Measurements from ENCODE around the gene SLC22A1.
"Not testable (repeated sequence)": the region's sequence is repeated elsewhere in the genome, so short reads cannot be mapped to it uniquely, and the experiment has no call there.

The SLC22A1 gene

DNA sequence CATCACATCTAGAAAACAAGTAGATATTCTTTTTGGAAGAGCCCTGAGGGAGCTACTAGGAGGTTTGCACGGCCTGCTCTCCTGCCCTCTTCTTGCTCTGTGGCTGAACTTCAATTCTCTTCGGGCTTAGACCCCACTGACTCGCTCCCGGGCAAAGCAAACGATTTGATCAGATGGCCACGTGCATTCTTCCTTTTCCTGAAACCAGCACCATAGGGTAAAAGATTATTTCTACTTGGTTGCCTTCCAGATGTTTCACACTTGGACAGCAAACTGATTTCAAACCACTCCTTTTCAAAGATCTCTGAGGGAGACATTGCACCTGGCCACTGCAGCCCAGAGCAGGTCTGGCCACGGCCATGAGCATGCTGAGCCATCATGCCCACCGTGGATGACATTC, at the start of gene SLC22A1:
SLC22A1 (plus strand) TSS at position 258 of the 400 bp plus-strand sequence; CDS start at position 379, 121 bp downstream.
- no peak for DNase-seq

GRCh38 chr6:160073272-160073671, 48.3 kb upstream of the SLC22A1 start:
- DNase-seq: no peak

DNA sequence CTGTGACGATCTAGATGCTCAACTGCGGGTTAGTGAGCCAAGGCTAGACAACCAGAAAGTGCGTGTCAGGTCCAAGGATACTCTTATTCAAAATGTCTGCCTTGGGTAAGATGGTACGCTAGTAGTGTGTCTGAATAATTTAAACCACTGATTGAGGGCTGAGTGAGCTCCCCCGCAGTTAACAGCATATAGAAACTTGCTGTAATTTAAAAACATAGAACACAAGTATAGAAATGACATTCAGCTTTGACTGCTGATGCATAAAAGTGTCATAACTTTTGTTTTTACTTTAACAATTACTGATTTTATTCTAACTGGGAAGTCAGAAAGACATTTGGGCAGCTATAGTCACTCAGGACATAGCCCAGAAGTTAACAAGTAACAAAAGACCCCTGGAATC, 45.6 kb upstream of the SLC22A1 start:
- DNase-seq: no peak

DNA sequence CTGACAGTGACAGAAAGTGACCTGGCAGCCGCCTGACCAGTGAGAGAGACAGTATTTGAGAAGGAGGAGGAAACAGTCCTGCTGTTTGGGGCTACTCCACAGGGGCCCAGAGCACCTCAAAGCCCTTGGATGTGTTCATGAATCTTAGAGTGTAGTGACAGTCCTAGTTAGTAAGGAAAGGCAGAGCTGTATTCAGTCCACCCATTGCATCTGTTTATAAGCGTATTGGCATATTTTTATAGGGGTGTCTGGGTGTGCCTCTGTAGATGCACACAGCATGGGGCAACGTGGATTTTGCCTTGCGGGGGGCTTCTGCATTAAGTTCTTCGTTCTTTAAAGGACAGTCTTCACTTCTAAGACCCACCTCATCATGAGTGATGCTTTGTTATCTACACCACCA, 44.6 kb upstream of the SLC22A1 start:
- no peak for DNase-seq

DNA sequence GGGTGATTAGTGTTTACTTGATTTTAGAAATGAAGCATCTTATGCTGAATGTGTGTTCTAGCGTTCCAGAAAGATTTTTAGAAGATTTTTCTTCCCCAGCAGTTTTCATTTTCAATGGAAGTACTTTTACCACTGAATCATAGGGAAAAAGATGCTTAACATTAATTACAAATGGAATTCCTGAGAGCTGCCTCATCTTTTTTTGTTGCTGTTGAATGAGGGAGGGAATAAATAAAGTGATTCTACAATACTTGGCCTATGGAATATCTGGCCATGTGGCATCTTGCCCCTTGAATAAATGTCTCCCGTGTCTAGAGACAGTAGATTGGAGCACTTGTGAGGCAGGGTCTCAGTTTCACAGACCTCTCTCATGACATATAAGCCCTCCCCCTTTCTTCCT, 44.1 kb upstream of the SLC22A1 start:
- no peak for DNase-seq

GRCh38 chr6:160078883-160079685, 42.5 kb upstream of the SLC22A1 start:
- no peak for DNase-seq

- no peak for DNase-seq
These were observed 42.0 kb upstream of the SLC22A1 start for GRCh38 chr6:160079686-160080043.

GRCh38 chr6:160080097-160080496, 41.5 kb upstream of the SLC22A1 start:
- no peak for DNase-seq

- DNase-seq: no peak
These were observed 40.2 kb upstream of the SLC22A1 start for GRCh38 chr6:160081398-160081797.

GRCh38 chr6:160082627-160083026, 39.0 kb upstream of the SLC22A1 start:
- no peak for DNase-seq

DNA sequence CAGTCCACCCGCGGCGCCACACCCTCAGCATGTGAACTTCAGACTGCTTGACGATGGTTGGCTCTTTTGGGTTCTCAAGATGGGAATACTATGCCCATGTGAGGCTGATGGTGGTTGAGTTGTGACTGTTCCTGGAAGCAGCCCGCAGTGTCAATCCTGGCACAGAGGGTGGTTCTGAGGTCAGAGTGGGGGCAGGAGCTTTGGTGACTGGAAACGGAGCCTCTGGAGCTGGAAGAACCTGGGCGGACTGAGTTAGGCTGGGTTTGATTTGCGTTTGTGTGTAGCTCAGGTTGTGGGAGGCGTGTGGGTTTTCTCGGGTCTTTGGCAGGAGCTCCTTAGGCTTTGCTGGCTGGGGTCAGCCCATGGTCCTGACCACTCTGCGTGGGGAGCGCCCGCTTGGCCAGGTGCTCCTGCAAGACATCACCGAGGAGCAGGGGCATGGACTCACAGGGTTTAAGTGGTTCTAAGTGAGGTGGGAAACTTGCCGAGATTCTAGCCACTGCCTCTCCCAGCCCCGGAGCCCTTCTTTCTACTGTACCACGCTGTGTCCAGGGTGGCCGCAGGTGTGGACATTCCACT, 37.3 kb upstream of the SLC22A1 start:
- DNase-seq: no peak

DNA sequence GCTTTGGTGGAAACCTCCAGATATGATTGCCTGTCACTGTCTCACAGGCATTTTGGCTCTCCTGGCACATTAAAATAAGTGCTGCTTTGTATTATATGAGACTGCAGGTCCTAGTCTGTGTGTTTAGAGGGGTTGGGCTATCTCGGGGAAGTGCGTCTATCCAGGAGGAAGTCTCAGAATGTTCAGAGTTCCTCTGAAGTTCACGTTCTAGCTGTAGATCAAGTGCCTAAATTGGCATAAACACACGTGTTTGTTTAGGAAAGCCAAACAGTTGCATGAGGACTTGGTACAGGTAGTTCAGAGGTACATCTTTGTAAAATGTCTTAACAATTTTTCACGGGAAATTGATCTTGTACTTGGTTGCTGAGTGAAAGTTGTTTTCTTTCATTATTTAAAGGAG, 36.4 kb upstream of the SLC22A1 start:
- no peak for DNase-seq

DNA sequence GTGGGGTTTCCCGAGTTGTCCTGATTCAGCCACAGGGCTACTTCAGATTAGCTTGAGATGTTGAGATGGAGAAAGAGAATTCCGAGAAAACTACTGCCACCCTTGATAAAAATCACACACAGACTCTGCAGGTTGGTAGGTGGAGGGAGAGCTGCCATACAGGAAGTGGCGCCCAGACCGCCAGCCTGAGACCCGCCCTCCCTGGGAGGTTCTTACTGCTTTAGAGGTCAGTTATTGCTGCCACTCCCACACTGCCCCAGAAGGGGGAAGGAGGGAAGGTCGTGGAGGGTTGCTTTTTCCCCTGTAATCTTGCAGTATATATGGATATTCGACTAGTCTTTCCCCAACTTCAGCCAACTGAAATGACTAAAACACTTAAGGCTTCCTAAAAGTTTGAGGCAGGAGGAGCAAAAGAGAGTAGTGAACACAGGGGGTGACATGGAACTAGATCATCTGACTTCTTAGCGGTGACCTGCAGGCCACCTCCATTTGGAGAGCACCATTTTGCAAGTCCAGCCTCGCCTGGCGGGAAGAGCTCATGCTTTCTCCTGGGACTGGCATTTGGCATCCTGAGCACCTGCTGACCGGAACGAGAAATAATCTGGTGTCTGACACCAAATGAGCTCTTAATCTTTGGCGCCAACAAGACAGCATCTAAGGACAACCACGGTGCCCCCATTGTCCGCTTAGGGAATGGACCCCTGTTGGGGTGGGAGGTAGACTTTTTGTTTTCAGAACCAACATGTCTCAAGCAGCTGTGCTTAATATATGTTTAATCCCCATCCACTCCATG, 35.7 kb upstream of the SLC22A1 start:
- no peak for DNase-seq

- DNase-seq: no peak
These were observed 34.9 kb upstream of the SLC22A1 start for GRCh38 chr6:160086754-160087153.

DNA sequence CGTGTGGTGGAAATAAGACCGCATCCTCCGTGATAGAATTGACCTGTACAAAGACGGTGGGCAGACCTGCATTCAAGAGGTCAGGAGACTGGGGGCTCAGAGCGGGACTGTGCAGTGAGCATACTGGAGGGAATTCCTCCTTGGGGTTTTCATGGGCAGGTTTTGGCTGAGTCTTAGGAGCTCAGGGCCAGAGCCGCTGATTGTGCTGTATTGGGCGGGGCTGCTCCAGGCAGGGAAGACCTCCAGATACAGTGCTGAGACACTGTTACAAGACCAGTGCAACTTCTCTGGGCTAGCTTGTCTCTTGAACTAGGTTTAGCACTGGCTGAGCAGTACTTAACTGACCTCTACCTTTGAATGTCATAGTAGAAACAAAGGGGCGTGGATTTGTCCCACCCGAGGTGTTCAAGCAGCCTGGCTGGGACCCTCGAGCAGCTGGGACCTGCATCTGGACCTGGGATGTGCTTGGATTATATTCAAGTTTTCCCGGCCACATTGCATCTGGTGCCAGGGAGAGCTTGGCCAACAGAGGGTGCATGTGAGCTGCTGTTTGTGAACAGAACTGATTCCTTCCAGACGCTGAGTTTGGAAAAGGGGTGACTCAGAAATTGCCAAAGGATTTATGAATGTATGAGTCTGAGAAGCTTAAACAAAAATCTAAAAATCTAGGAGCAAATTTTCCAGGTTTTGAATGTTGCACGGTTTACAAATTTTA, 33.4 kb upstream of the SLC22A1 start:
- no peak for DNase-seq

GRCh38 chr6:160088784-160089533, 32.7 kb upstream of the SLC22A1 start:
- no peak for DNase-seq

DNA sequence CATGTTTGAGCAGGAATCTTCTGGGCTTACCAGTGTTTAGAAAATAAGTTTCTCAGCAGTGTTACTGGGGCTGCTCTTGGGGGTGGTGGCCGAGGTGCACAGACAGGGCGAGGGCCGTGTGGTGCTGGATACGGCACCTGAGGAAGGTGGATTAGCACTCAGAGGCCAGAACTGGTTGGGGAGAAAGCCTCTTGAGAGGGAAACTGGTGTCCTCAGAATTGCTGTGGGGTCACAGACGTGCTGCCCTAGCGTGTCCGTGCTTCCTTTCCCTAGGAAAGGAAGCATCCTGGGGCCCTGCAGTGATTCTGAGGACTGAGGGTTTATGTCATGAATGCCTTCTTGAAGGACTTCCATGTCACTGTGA, 32.1 kb upstream of the SLC22A1 start:
- no peak for DNase-seq

DNA sequence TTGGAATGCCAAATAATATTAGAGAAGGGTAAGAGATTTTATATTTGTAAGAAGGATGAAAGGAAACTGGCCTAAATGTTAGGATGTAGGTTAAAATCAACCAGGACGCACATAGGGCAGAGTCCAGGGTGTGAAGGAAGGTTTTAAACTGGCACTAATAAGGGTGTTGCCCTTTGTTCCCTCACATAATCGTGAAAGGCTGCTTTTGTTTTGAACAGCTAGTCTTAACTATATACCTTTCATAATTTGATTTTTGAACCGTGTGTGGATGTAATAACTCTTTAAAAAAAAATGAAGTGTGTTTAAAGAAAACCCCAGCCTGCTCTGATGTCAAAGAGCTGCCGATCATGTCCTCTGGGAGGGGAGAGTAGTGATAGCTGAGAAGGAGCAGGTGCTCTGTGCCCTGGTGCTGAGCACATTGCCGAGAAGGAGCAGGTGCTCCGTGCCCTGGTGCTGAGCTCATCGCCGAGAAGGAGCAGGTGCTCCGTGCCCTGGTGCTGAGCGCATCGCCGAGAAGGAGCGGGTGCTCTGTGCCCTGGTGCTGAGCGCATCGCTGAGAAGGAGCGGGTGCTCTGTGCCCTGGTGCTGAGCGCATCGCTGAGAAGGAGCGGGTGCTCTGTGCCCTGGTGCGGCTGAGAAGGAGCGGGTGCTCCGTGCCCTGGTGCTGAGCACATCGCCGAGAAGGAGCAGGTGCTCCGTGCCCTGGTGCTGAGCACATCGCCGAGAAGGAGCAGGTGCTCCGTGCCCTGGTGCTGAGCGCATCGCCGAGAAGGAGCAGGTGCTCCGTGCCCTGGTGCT, 31.0 kb upstream of the SLC22A1 start:
- DNase-seq: not testable (repeated sequence)

- not testable (repeated sequence) for DNase-seq
These were observed 29.4 kb upstream of the SLC22A1 start for GRCh38 chr6:160092176-160092575.

DNA sequence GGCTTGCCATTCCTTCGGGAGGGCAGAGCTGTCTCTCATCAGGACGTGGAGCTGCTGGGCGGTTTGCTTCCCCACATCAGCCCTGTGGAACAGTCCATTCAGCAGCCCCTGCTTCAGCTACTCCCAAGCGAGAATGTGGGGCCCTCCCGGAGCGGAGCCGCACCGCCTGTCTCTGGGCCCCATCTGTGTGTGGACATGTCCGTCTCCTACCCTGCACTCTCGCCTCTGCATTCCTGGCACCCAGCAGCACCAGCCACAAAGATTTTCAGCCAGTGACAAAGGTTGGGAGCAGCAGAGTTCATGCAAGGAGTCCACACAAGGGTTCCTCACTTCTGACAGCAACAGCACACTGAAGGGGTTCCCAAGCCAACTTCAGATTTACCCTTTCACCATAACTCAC, 29.0 kb upstream of the SLC22A1 start:
- DNase-seq: no peak

- DNase-seq: no peak
These were observed 28.6 kb upstream of the SLC22A1 start for GRCh38 chr6:160093061-160093460.

DNA sequence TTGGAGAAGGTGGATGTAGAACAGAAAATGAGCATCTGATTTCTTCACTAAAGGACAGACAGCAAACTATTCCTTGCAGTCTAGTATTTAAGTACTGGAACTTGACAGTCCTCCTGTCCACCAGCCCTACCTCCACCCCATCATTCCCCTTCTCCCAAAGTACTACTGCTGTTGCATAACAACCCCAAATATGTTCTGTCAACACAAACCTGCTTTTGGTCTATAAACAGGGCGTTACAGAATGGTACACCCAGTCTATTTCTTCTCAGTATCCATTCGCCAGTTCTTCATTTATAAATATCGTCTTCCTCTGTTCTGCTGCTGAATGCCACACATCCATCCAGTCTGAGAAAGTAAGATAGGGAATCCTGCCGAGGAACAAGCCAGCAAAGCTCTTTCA, 27.7 kb upstream of the SLC22A1 start:
- no peak for DNase-seq

Data from activated effector memory CD4-positive, alpha-beta T cell treated with Interleukin-2 at 50 U/mL for 16 hours (primary cell).